Esophagus muscularis mucosa (tissue), 4 donors: ENCODE results near the gene SAMD10.

Source experiments
- CTCF ChIP-seq, 3 experiments: fragments of 200-600 bp in 2 of 3; fragments of 450-650 bp in 1 of 3; sonication (generic) in 2 of 3; IDR thresholded peaks; one replicate each; pipeline ENCODE4 v1.5.1; 2017 to 2019; ENCODE audit warnings: antibody characterized with exemption in 3 of 3, mild to moderate bottlenecking in 2 of 3, moderate library complexity in 1 of 3
- EP300 ChIP-seq: sonication (generic); formaldehyde crosslinking; IDR thresholded peaks from one replicate; pipeline ENCODE4 v1.6.1; 2017; ENCODE audit warnings: antibody characterized with exemption
- POLR2AphosphoS5 ChIP-seq, 2 donors: sonication (generic); formaldehyde crosslinking; IDR thresholded peaks; one replicate each; pipeline ENCODE4 v1.6.1; 2017; ENCODE audit warnings: antibody characterized with exemption in 2 of 2

- TF ChIP-seq CTCF (IDR thresholded peaks at IDR 0.05) (no peak), EP300 (no peak), POLR2AphosphoS5 (IDR thresholded peaks at IDR 0.05) (no peak)
These were observed 20.3 kb downstream of the SAMD10 start for GRCh38 chr20:63958964-63959698.
